ENCODE results near the gene ZNF680.
"Not testable (repeated sequence)": the region's sequence is repeated elsewhere in the genome, so short reads cannot be mapped to it uniquely, and the experiment has no call there.

Gene ZNF680

DNA sequence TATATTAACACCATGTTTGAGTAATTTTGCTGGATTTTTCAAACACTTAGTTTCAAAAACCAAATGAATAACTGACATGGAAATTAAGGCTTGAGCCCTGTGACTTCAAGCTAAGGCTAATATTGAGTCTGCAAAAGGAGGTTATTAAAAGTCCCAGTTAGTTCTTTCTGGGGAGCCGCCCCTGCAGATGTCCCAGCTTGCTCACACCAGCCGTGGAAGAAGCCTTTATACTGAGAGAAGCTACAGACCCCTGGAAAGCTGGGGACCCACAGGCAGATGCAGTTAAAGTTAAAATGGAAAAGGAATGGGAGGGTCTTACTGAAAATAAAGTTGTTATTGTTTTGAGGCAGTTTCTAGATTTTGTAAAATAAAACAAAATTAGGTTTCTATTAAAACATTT is 18.5 kb upstream of the ZNF680 start:
- no peak for DNase-seq (ENCODE audit: low read depth in 1 of 2, low spot score in 1 of 2)
- Histone ChIP-seq H3K27ac (replicated peaks) (no peak overlapping the region), H3K4me3 (replicated peaks; ENCODE audit: insufficient read depth, low read length) (no peak overlapping the region), H3K27me3 (ENCODE audit: insufficient read depth, poor library complexity, severe bottlenecking) (no peaks in the 10 kb centered on the region)
- TF ChIP-seq SPI1 (IDR thresholded peaks at IDR 0.05; ENCODE audit: borderline replicate concordance, low read depth) = no peak
- no peak for TF ChIP-seq GABPA (IDR thresholded peaks at IDR 0.05; ENCODE audit: low read depth)
- TF ChIP-seq, protein P1, sequence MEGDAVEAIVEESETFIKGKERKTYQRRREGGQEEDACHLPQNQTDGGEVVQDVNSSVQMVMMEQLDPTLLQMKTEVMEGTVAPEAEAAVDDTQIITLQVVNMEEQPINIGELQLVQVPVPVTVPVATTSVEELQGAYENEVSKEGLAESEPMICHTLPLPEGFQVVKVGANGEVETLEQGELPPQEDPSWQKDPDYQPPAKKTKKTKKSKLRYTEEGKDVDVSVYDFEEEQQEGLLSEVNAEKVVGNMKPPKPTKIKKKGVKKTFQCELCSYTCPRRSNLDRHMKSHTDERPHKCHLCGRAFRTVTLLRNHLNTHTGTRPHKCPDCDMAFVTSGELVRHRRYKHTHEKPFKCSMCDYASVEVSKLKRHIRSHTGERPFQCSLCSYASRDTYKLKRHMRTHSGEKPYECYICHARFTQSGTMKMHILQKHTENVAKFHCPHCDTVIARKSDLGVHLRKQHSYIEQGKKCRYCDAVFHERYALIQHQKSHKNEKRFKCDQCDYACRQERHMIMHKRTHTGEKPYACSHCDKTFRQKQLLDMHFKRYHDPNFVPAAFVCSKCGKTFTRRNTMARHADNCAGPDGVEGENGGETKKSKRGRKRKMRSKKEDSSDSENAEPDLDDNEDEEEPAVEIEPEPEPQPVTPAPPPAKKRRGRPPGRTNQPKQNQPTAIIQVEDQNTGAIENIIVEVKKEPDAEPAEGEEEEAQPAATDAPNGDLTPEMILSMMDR (IDR thresholded peaks at IDR 0.05; ENCODE audit: insufficient read depth, low read length) = no peak
- no peak for TF ChIP-seq REST (IDR thresholded peaks at IDR 0.05; ENCODE audit: insufficient replicate concordance, low read depth)
- no peak for TF ChIP-seq POLR2AphosphoS5 (IDR thresholded peaks at IDR 0.05; ENCODE audit: low read depth)

DNA sequence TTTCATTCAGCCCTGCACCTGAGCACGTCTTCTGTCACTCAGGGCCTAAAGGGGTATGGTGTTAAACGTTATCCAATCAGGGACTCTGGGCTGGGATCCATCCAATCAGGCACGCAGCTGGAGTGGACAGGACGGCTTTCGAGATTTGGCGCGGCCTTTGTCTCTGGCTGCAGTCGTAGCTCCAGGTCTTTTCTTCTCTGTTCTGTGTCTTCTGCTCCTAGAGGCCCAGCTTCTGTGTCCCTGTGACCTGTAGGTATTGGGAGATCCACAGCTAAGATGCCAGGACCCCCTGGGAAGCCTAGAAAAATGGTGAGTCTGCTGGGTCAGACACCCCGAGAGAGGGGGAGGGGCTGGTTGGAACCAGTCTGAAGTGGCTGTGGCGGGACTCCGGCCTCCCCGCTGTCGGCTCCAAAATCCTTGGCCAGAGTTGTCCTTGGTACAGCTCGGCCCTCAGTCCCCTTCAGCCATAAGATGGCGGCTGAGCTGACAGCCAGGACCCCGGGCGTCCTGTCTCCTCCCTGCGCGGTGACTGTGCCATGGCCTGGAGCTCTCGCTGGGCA is 11.7 kb upstream of the ZNF680 start:
- Histone ChIP-seq H3K27ac (replicated peaks) (no peak overlapping the region), H3K4me3 (replicated peaks; ENCODE audit: insufficient read depth, low read length) (no peak overlapping the region), H3K27me3 (ENCODE audit: insufficient read depth, poor library complexity, severe bottlenecking) (peaks cover 5% of the 10 kb centered on the region)
- TF ChIP-seq GABPA (IDR thresholded peaks at IDR 0.05; ENCODE audit: low read depth) = no peak
- TF ChIP-seq, protein P1 (IDR thresholded peaks at IDR 0.05; ENCODE audit: insufficient read depth, low read length) = no peak
- no peak for TF ChIP-seq POLR2AphosphoS5 (IDR thresholded peaks at IDR 0.05; ENCODE audit: low read depth)
- TF ChIP-seq SPI1 (IDR thresholded peaks at IDR 0.05; ENCODE audit: borderline replicate concordance, low read depth) = no peak
- no peak for TF ChIP-seq REST (IDR thresholded peaks at IDR 0.05; ENCODE audit: insufficient replicate concordance, low read depth)
- DNase-seq (ENCODE audit: low read depth in 1 of 2, low spot score in 1 of 2) = no peak

DNA sequence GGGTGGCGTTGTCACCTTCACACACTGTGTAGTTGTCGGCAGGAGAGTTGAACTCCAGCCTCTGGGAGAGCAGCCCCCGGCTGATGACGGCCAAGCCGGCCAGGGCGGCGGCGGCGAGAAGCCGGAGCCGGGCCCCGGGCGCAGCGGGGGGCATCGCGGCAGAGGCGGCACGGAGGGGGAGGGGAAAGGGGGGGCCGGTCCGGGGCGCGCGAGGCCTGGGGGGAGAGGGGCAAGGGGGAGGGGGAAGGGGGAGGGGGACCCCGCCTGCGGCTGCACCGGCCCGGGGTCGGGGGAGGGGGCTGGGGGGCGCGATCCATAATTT is 7.4 kb upstream of the ZNF680 start:
- H3K4me3 ChIP-seq (replicated peaks; ENCODE audit: insufficient read depth, low read length); DNase-seq (ENCODE audit: low read depth in 1 of 2, low spot score in 1 of 2); H3K27ac ChIP-seq (replicated peaks); H3K27me3 ChIP-seq (ENCODE audit: insufficient read depth, poor library complexity, severe bottlenecking): not testable (repeated sequence)

DNA sequence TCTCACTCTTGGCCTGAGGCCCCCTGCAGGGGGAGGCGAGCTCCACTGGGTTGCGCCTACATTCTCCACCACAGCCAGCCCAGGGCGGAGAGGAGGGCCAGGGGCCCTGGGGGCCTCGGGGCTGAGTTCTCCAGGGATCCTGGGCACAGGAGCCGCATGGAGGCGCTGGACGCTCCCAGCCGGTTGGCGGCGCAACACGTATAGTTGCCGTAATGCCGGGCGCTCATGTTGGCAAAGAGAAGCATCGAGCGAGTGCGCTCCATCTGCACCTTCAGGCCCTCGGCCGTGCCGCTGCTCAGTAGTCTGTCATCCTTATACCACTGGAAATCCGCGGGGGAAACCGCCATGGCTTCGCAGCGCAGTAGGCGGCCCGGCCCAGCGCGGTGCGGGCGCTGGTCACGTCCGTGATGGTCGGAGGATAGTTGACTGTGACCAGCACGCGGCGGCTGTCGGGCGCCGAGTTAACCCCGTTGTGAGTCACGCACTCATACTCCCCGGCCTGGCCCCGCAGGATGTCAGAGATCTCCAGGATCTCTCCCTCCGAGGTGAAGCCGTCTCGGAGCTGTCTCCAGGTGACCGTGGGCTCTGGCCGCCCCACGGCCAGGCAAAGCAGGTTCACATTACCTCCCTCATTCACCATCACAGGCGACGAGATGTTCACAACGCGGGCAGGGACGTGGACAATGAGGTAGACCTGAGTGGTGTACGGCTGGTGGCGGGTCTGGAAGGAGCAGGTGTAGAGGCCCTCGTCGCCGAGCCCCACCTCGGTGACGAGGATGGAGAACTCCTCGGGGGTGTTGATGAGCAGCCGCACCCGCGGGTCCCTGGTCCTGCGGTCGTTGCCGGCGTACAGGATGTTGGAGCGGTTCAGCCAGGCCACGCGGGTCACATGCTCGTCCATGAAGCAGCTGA is 6.8 kb upstream of the ZNF680 start:
- peak in 1 of 2 experiments; percentile 9 for DNase-seq (ENCODE audit: low read depth in 1 of 2, low spot score in 1 of 2)
- not testable (repeated sequence) for H3K27me3 ChIP-seq (ENCODE audit: insufficient read depth, poor library complexity, severe bottlenecking); H3K4me3 ChIP-seq (replicated peaks; ENCODE audit: insufficient read depth, low read length); H3K27ac ChIP-seq (replicated peaks)

- peak in 1 of 2 experiments; percentile 45 for DNase-seq (ENCODE audit: low read depth in 1 of 2, low spot score in 1 of 2)
- peak overlapping the region; percentile 83 for H3K4me3 ChIP-seq (replicated peaks; ENCODE audit: insufficient read depth, low read length)
- peak overlapping the region; percentile 92 for H3K27ac ChIP-seq (replicated peaks)
- H3K27me3 ChIP-seq (ENCODE audit: insufficient read depth, poor library complexity, severe bottlenecking) = no peaks in the 10 kb centered on the region
- no peak for TF ChIP-seq REST (IDR thresholded peaks at IDR 0.05; ENCODE audit: insufficient replicate concordance, low read depth)
- TF ChIP-seq POLR2AphosphoS5 (IDR thresholded peaks at IDR 0.05; ENCODE audit: low read depth) = no peak
- TF ChIP-seq, protein P1 (IDR thresholded peaks at IDR 0.05; ENCODE audit: insufficient read depth, low read length) = no peak
- TF ChIP-seq GABPA (IDR thresholded peaks at IDR 0.05; ENCODE audit: low read depth) = no peak
- TF ChIP-seq SPI1 (IDR thresholded peaks at IDR 0.05; ENCODE audit: borderline replicate concordance, low read depth) = no peak
Measured at GRCh38 chr7:64562256-64562625, 630 bp downstream of the ZNF680 start.
